PC-9 (cell line): ENCODE measurements around the gene CNBD2.

Experiments
- EZH2 ChIP-seq: fragments of 200-600 bp; sonication (generic); IDR thresholded peaks from 2 replicates; pipeline ENCODE4 v1.8.0; 2017; ENCODE audit warnings: antibody characterized with exemption, low read depth
- TF ChIP-seq, protein P1 (sequence below): fragments of 200-600 bp; sonication (generic); conservative IDR thresholded peaks from 2 replicates; pipeline ENCODE4 v1.6.1; 2017; ENCODE audit warnings: mixed run types, antibody characterized with exemption, mild to moderate bottlenecking, moderate library complexity

DNA sequence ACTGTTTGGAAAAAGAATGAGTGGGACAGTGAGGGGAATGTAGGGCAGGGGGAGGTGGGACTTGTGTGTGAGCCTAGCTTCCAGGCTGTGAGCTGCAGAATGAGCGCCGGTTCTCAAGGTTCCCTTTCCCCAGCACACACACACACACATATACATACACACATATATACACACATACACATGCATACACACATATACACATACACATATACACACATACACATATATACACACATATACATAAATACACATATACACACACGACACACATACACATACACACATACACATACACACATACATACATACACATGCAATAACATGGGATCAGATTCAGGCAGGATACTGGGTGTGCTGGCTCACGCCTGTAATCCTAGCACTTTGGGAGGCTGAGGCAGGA lies 66.5 kb downstream of the CNBD2 start:
- no peak for TF ChIP-seq EZH2
- TF ChIP-seq, protein P1, sequence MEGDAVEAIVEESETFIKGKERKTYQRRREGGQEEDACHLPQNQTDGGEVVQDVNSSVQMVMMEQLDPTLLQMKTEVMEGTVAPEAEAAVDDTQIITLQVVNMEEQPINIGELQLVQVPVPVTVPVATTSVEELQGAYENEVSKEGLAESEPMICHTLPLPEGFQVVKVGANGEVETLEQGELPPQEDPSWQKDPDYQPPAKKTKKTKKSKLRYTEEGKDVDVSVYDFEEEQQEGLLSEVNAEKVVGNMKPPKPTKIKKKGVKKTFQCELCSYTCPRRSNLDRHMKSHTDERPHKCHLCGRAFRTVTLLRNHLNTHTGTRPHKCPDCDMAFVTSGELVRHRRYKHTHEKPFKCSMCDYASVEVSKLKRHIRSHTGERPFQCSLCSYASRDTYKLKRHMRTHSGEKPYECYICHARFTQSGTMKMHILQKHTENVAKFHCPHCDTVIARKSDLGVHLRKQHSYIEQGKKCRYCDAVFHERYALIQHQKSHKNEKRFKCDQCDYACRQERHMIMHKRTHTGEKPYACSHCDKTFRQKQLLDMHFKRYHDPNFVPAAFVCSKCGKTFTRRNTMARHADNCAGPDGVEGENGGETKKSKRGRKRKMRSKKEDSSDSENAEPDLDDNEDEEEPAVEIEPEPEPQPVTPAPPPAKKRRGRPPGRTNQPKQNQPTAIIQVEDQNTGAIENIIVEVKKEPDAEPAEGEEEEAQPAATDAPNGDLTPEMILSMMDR: no peak
